Left cardiac atrium (tissue), 4 donors: ENCODE results near the gene ASB13. TPM values are rescaled to one million over a fixed set of nuclear protein-coding genes. Genes with fewer than 3 reads are reported as not detected.

Experiments used
- ATAC-seq, 2 donors: fragments of 200-7000 bp; cut with Tn5 transposase; one replicate each; pipeline ENCODE4 v1.9.1; 2020; ENCODE audit warnings: mild to moderate bottlenecking in 2 of 2, moderate library complexity in 2 of 2
- DNase-seq: peaks from one replicate; pipeline ENCODE4 v3.0.0-alpha.2; 2020
- intact Hi-C, 2 donors: fragments of 100-400 bp; cut with DNase I; formaldehyde crosslinking; loops; one replicate each; pipeline versions ENCODE4 v1.14.1 to v1.15.1; 2022 to 2023
- total RNA-seq, 2 donors: library from RNA; stranded (reverse); fragmentation: NEBNext Ultra II Directional; extraction: Animal tissue kit (Norgen Biotek cat#: 25700); gene quantifications; one replicate each; pipeline ENCODE4 v1.2.1, GENCODE V29; 2021
- donor health status: DM: no; HTN: yes; CAD: no.
- donor health status: DM: no; HTN: yes; CAD: no; lungs with severe emphysema.
- donor health status: DM: yes; HTN: yes; CAD: no.
- donor health status: Dilated cardiomyopathy.

ASB13 gene
- total RNA-seq, 2 donors from 2014 or later = 17.1 to 19.1 TPM

DNA sequence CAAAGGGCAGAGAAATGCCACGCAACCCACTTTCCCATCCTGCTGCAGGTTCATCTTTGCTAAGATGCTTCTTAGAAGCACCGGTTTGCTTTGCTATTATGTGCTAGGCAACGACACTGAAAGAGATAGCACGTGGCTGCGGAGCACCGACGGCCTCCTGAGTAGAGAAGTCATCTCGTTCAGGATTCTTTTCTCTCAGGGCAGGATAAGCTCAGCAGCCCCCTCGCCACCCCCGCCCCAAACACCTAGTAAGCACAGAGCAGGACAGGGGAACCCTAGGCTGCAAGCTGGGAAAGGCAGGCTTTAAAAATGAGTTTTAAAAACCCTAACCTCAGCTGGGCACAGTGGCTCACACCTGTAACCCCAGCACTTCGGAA, 15.0 kb downstream of the ASB13 start:
- DNase-seq (no peak), ATAC-seq (no peak)
- intact Hi-C loops = no loop called here

DNA sequence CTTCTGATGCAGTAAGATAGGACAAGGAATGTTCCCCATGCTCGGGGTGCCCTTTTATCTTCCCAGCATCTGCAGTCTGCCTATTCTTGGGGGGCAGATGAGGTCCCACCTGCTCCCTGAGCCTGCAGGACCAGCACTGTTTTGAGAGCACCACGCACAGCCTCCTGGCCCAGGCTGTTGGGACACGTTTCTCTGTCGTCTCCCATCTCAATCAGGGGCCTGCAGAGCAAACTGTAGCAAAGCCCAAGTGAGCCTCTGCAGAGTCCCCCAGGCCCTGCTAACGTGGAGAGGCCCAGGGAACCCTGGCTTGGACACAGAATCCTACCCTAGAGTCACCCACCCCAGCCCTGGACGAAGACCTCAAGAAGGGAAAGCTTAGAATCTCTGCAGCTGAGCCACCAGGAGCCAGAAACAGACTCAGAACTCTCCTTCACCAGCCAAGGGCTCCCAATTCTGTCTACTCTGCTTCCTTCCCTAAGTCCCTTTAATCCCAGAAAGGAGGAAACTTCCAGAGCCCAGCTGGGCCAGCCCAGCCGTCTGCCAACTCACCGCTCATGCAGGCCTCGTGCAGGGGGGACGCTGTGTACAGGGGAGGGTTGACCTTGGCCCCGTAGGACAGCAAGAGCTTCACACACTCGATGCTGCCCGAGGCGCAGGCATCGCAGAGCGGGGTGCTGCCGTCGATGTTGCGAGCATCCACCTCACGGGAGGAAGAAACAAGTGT, 15.6 kb downstream of the ASB13 start:
- DNase-seq (no peak), ATAC-seq (peak in 1 of 2 donors; percentile 25)
- intact Hi-C loops = no loop called here

DNA sequence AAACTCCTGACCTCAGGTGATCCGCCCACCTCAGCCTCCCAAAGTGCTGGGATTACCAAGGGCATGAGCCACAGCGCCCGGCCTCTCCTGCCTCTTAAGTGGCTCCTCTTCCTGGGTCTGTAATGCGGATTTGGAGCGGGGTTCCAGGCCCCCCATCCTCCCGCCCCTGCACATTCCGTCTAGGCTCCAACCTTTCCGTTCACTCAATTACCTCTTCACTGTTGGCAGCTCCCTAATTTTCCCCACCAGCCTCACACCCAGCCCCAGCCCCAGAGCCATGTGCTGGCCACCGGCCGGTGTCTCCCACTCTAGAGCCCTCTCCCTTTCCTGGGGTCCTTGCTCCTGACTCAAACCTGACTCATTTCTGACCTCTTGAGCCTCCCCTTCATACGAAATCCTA, 16.6 kb downstream of the ASB13 start:
- DNase-seq (no peak), ATAC-seq (no peak)
- intact Hi-C loops = no loop called here

- DNase-seq = no peak
- intact Hi-C loops = no loop called here
- no peak for ATAC-seq
Observed at GRCh38 chr10:5648494-5649457, 17.6 kb downstream of the ASB13 start.

DNA sequence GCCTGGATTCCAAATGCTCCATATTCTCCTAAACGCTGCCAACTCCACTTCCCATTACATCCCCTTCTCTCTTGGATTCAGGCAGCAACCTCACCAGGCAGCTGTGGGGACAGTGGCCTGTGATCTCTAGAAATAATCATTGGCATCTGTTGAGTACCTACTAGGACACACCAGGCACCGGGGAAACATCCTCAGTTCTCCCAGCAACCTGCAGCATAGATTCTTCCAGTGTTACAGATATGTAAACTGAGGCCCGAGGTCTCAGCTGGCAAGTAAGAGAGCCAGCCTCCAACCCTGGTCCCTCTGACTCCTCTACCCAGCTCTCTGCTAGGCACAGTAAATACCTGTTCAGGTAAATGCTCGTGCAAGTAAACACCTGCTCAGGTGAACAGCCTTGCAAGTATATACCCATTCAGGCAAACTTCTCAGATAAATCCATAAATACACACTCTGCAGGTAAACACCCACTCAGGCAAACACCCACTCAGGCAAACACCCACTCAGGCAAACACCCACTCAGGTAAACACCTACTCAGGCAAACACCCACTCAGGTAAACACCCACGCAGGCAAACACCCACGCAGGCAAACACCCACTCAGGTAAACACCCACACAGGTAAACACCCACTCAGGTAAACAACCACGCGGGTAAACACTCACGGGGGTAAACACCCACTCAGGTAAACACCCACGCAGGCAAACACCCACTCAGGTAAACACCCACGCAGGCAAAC, 18.7 kb downstream of the ASB13 start:
- no peak for DNase-seq
- intact Hi-C loops = no loop called here
- no peak for ATAC-seq

DNA sequence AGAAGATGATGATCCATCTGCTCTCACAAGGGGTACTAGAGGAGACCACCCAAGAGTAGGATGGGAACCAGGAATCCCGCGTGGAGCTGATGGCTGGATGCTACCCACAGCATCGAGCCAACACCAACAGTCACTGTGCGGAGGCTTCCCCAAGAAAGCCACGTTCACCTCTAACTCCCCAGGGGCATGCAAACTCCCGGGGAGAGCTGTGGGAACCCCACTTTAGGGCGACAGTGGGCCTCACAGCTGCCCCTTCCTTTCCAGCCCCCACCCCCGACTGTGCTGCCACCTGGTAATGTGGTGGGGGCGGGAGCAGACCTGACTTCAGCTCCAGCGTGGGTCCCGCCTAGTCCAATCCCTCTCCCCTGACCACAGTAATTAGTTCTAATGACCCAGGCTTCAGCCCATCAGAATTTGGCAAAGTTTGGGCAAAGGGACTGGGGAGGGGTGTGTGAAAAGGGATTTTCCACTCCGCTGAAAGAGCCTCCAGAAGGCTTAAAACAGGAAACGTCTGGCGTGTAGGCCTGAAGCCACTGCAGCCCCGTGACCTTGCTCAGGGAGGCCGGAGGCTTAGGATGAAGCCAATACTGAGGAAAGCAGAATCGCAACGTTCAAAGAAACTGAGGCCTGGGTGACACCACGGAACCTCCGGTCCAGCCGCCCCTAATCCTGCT, 20.3 kb downstream of the ASB13 start:
- intact Hi-C loops = no loop called here
- peak; percentile 57 for DNase-seq
- peak; percentile 78 to 82 for ATAC-seq

- intact Hi-C loops = no loop called here
- ATAC-seq (peak; percentile 36 to 59), DNase-seq (no peak)
Observed at GRCh38 chr10:5645375-5645774, 21.0 kb downstream of the ASB13 start.

DNA sequence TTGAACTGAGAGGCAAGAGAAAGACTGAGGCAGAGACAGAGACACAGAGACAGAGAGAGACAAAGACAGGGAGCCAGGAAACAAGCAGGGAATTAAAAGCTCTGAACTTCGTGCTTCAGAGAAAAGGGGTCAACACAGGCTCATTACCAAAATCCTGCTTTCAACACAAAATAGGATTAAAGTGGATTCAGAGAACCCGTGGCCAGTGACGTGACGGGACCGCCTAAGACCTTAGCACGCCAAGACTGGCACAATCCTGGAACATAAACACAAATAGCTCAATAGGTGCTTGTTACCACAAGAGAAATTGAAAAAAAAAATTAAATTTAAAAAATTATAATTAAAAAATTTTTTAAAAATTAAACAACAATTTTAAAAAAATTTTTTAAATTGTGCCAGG, 21.5 kb downstream of the ASB13 start:
- intact Hi-C loops = no loop called here
- no peak for ATAC-seq

GRCh38 chr10:5643346-5644067, 22.9 kb downstream of the ASB13 start:
- DNase-seq = no peak

More for the DNA sequence above, 21.5 kb downstream of the ASB13 start:
- DNase-seq = no peak

GRCh38 chr10:5641501-5641900, 24.9 kb downstream of the ASB13 start:
- no peak for ATAC-seq
- intact Hi-C loops = no loop called here
- no peak for DNase-seq

More at GRCh38 chr10:5643346-5644067, 22.9 kb downstream of the ASB13 start:
- intact Hi-C loops = no loop called here
- ATAC-seq = peak; percentile 24 to 39

DNA sequence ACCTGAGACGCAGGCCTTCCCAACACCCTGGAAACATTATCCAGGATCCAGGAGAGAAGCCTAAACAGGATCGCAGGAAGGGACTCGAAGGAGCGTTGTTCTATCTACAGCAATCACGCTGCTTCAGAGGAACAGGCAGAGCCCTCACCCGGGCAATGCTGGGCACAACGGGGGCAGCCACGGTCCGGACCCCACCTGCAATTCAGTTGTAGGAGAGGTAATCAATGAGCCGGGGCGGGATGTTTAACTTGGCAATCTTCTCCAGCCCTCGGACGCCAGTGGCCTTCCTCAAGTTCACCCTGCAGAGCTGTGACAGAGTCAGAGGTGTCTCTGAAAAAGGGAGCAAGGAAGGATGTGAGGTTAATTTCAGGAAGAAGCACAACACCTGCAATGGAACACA, 25.9 kb downstream of the ASB13 start:
- intact Hi-C loops = no loop called here
- DNase-seq (no peak), ATAC-seq (no peak)

DNA sequence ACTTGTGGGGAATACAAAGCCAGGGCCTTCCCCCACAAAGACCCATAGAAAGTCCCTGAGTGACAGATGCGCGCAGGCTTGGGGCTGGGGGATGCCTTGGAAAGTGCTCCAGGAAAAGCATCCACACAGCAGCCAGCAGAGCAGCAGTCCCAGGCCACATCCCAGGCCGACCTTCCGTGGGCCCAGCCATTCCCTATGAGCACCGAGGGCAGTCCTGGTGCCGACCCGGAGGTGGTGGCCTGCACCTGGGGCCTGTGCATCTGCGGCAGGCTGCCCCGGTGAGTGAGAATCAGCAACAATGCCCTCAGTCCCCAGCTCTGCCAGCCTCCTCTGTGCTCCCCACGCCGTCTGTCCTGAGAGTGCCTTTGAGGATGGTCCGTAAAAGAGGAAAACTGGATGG, 26.4 kb downstream of the ASB13 start:
- DNase-seq (no peak), ATAC-seq (no peak)
- intact Hi-C loops = no loop called here

DNA sequence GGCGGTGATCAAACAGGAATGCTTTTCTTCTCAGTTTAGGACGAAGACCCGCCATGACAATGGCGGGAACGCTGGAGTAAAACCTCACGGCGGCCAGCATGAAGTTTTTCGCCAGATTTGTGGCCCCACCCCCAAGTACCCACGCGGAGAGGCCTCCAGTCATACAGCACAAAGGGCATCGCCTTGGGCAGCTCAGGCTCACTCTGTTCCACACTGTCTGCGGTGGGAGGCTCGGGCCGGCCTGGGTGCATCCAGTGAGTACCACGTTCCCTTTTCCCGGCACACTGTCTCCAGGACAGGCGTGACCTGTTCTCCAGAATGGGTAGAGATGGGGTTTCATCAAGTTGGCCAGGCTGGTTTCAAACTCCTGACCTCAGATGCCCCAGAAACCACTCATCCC, 27.3 kb downstream of the ASB13 start:
- intact Hi-C loops = no loop called here
- ATAC-seq = no peak
- no peak for DNase-seq

DNA sequence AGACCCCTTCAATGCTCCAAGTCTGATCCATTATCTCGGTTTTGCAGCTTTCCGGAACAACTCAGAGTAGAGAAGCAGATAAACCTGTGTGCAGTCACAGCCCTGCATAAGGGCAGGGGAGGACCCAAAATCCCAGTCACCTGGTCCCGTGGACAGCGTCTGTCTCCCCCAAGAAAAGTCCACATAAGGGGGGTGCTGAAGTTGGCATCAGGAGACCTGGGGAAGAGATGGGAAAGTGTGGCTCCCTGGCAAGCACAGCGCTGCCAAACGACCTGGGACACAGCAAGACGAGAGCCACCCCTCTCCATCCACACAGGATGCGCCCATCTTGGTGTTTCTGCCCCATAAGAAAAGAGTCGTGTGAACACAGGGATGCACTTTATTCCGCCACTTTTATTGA, 27.9 kb downstream of the ASB13 start:
- ATAC-seq (no peak), DNase-seq (no peak)
- intact Hi-C loops = no loop called here

DNA sequence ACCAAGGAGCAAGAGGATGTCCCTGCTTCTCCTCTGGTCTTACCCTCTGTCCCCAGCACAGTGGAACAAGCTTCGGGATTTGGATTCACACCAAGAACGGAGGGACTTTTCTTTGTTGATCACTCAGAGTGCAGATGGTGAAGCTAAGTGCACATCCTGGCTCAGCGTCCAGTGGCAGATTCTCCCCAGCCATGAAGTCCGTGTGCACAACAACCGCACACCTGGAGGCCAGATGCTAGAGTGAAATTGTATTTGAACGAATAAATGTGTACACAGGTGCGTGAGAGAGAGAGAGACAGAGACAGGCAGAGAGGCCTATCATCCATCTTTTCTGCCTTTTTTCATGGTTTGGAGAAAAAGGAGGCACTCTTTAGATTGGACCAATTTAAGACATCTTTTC, 31.5 kb downstream of the ASB13 start:
- intact Hi-C loops = no loop called here
- DNase-seq (no peak), ATAC-seq (no peak)

DNA sequence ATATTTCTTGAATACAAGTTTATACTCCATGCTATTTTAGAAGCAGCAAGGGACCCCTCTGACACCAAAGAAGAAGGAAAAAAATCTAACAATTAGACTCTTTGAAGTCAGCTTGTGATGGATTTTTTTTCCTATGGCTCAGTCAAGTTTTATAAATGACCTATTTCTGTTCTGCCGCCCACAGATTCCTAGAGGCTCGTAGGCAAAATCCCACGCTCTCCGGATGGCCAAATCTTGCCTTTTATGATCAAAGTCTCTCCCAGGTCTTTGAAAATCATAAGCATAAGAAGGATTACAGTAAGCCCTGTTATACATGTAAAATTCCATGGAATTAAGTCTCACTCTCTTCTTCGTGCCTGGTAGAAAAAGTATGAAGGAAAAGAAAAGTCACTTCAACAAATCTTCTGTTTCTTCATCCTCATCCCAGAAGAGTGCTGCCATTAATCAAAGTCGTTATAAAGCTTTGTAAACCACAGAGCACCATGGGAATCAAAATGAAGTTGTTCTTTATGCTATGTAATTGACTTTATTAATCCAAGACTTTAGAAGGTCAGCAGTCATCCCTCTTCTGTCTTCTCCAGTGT, 33.1 kb downstream of the ASB13 start:
- ATAC-seq (no peak), DNase-seq (no peak)
- intact Hi-C loops = no loop called here

DNA sequence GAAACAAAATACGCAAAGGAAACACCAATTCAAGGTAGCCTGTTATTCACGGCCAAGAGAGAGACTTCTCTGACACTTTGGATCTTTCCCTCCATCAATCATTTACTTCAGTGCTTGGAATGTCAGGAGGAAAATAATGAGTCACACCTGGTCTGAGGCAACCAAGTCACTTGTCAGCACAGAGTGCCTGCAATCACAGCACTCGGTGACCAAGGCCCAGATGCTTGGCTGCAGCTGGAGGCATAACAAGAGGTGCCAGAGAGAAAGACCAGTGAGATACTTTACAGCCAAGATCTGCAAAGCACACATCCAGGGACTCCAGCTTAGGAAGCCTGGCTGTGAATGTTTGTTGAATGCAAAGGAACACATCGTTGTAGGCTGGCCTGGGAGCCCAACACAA, 33.9 kb downstream of the ASB13 start:
- intact Hi-C loops = no loop called here
- DNase-seq = no peak

GRCh38 chr10:5631936-5632335, 34.5 kb downstream of the ASB13 start:
- ATAC-seq (no peak), DNase-seq (no peak)
- intact Hi-C loops = no loop called here

More for the DNA sequence above, 33.9 kb downstream of the ASB13 start:
- ATAC-seq = peak in 1 of 2 donors; percentile 21
